HG02973 (cell line): ENCODE measurements around the gene POU2AF1.

Source experiments
- ATAC-seq: cut with Tn5 transposase; IDR thresholded peaks from one replicate; pipeline ENCODE4 v1.9.1; 2021; ENCODE audit warnings: moderate library complexity; ENCODE audit not compliant: unreplicated experiment

Gene POU2AF1

DNA sequence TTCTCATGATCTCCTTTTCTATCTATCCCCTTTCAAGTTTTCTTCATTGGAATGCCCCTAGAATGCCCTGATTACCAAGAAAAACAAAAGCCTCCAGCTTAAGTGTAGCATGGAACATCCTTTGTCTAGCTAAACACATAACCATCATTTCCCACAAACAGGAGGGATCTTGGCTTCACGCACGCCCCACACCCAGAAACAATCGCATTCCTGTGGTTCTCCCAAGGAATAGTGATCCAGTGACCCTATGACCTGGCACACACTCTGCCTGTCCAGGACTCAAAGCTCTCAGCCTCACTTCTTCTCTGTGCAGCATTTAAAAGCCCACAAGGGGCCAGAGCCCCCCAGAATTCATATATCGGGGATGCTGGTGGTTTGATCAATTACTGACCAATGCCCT lies 9.3 kb upstream of the POU2AF1 start:
- ATAC-seq, result no peak

DNA sequence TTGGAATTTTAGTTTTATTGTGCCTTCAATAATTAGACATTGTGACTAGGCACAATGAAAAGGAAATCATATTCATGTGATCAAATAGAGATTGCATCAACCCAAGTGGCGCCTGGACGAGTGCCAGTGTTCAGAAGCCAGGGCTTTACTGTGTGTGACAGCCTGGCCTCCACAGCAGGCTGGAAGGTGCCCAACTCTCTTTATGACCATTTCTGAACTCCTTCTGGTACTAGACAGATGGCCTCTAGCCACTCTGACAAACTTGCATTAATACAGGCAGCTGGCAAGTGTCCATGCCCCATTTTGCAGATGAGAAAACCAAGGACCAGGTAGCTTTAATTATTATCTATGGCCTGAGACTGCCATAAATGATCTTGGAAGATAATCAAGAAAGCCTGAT lies 8.3 kb upstream of the POU2AF1 start:
- no peak for ATAC-seq

DNA sequence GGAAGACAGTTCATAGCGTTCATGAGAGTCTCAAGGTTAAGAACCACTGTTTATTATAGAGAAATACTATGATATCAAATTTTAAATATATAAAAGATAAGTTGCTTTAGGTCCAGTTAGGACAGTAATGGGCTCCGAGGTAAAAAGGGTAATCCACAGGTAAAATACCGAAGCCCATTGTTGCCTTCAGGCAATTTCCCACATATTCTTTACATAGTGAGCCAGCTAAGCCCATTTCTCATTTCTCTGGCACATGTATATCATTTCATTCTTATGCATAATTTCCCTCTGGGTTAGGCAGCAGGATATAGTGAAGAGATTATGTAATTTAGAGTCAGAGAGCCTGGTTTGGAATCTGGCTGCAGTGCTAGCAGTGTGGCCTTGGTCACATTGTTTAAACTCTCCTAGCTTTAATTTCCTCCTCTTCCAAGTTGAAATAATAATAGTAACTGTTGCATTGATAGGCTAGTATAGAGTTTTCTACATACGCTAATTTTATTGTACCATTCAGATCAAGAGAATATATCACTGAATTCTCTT lies 7.6 kb upstream of the POU2AF1 start:
- ATAC-seq, result no peak

DNA sequence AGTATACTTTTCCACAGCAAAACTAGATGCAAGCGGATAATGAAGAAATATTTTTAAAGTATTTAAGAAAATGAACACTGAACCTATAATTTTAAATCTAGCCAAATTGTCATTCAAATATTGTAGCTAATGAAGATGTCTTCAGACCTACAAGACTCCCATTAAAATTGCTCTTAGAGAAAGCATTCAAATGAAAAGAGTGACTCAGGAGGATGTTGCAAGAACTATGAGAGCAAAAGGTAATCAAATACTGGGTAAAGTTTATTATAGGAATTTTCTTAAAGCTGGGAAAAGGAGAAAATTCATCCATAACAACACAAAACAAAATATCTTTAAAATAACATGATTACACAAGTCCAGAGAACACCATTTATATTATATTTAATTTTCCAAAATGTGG lies 5.4 kb upstream of the POU2AF1 start:
- ATAC-seq, result no peak

DNA sequence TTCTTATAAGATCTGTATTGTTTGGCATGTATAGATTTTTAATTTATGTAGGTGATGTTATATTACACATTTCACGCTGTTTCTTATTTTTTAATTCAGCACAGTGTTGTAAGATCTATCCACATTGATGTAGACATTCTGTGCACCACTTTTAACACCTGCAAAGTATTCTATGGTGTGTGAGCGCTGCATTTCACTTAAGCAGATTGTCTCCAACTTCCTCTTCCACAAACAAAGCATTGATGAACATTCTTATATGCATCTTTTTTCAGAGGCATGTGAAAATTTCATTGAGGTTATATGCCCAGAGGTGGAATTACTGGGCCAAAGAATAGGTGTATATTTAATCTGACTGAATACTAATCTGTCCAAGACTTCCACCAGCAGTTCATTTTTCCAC lies 3.4 kb upstream of the POU2AF1 start:
- ATAC-seq, result no peak

DNA sequence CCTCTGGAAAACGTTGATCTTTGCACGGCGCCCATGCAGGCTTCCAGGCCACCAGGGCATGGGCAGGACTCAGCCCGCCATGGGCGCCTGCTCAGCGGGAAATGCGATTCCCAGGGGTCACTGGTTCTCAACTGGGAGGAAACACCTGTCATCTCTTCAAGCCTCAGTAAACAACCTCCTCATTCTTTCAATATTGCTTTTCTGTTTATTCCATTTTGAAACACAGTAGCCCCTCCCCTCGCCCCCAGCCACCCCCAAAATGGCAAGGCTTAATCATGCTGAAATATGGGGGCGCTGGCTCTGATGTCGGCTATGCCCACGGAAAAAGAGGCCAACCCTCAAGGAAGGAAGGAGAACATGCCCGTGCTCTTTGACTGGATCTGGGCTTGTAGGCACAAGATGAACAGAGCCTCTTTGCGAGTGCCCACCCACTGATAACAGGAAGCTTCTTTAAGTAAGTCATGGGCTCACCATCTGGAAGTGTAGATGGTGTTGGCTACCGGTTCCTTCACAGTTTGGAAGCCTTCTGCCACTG lies 594 bp upstream of the POU2AF1 start:
- ATAC-seq, result peak; percentile 23

DNA sequence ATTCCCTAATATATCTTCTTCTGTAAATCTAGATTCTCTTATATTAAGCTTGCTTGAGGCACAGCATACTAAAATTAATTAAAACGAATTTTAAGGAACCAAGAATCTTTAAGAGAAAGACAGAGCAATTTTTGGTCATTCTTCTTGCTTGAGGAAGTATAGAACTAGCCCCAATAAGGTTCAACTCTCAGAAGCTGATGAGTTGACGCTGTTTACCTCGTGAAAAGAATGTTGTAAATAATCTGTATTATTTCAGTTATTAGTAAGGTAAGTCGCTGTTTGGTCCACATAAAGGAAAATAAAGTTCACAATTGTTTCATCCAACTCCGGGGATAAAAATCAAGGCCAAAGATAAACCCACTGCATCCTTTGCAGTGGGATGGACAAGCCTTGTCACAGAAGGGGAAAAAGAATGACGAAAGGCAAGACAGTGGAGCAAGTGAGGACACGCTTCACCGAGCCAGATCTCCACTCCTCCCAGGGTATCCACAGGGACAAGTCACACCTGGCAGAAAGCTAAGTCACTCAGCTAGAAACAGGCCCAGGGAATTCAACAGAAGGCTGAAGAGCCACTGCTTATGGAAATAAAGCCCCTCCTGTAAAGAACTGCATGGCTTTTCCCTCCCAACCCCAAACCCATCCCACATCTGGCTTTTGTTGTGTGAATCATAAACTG lies 752 bp downstream of the POU2AF1 start:
- ATAC-seq, result peak; percentile 1

DNA sequence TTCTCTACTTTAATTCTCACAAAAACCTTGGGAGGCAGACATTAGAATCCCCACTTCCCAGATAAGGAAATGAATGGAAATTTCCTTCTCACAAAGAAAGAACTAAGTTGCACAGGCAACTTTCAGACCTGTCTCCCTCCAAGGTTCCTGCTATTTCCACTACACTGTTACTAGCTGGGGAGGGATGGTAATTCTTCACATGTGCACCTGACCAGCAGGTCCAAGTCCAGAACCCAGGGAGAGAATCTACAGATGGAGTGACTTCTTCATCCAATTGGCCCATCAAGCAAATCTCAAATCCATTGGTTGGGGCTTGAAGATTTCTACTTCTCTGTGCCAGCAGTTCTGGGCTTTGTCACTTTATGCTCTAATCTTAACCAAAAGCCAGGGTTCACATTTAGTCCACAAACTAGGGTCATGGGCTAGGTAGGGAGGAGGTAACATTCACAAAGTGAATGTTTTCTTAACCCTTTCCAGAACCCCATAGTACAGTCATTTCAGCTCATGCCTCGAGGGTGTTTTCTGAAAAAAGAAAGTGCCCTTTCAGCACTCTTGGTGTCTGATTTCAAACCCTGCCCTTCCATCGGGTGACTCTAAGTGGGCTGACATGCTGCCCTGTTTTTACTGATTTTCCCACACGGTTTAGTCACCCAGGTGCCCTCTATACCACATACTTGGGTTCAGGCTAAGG lies 2.7 kb downstream of the POU2AF1 start:
- ATAC-seq, result peak; percentile 20

DNA sequence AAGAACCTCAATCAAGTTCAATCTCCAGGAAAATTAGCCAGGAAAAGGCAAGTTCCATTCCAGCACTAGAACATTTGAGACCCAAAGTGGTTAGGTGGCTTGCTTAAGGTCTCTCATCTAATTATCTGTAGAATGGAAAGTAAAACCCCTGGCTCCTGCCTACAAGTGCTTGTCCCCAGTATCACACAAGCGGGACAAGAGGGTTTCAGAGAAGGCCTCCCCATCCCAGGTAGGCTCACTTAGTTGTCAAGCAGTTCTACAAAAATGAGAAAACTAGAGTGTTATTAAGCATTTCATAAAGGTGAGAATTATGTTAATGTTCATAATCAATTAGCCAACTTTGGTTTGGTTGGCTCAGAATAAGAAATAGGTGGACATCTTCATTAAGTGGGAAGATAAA lies 5.5 kb downstream of the POU2AF1 start:
- ATAC-seq, result no peak

DNA sequence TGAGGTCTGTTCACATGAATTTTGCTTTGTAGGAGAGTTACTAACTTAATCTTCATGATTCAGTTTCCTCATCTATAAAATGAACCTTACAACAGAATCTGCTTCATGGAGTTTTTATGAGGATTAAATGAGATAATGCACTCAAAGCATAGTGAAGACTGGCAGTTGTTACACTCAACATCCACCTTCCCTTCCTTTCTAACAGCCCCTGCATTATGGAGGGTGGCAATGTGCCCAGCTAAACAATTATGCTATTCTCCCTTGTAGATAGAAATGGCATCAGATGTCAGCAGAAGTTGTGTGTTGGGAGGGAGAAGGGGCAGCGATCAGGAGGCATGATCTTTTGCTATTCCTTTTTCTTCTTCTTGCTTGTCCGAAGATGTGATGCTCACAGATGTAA lies 6.5 kb downstream of the POU2AF1 start:
- no peak for ATAC-seq

DNA sequence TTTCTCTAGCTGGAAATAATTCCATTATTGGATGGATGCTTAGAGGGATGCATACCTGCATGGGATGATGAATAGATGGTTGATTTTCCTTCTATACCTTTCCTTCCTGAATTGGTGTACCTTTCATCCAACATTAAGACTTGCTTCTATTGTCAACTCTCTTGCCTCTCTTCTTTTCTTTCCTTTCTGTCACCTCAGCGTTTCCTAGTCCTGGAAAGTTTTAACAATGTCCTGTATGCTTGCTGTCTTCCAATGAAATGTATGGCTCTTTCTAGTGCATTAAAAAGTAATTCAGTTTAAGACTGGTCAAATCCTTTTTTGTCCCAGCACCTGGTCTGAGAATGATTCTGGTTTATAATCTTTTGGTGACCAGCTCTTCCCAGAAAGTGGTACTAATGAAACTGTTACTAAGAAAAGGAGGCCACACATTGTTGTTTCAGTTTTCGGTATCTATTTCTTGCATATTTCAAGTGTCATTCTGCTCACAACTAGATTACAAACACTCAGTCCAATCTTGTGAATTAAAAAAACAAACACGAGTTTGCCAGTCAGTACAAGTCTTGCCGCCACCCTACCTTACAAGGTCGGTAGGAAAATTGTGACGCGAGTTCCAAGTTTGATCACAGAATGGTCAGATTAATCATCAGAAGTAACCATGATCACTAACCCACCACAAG lies 8.0 kb downstream of the POU2AF1 start:
- ATAC-seq, result peak; percentile 36

DNA sequence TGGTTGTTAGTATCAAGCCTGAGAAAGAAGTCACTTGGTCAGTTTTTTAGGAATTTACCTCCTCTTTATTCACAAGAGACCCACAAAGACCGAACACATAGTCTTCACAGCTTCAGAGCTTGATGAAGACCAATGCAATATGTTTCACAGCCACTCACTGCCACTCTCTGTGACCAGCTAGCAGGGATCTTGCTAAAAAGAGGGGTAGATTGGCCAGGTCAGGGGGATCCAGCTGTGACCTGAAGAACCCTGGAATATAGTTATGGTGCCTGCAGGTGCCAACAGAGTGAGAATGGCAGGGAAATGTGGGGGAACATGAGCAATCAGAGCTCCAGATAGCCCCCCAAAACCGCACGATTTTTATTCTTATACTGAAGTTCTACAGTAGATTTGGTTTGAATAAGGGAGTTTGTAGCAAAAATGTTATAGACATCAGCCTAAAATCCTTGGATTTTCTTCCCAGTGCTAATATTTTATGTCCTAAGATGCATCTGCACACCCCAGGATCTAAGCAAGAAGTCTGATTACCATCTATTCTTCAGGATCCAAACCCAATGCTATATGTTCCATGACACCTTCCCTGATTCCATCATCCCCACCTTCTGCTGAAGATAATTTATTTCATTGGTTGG lies 8.7 kb downstream of the POU2AF1 start:
- ATAC-seq, result no peak

DNA sequence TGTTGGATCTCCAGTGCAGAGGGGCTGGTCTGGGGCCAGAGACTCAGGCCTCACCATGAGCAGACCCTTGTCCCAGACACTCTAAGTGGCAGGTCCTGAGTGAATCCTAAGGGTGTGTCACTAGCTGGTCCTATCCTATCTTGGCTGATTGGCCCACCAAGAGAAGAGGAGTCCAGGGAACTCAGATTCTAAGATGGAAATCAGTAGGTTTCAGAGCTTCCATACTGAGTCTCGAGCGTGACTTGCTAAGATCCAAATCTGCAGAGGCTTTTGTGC lies 10.9 kb downstream of the POU2AF1 start:
- ATAC-seq, result no peak

DNA sequence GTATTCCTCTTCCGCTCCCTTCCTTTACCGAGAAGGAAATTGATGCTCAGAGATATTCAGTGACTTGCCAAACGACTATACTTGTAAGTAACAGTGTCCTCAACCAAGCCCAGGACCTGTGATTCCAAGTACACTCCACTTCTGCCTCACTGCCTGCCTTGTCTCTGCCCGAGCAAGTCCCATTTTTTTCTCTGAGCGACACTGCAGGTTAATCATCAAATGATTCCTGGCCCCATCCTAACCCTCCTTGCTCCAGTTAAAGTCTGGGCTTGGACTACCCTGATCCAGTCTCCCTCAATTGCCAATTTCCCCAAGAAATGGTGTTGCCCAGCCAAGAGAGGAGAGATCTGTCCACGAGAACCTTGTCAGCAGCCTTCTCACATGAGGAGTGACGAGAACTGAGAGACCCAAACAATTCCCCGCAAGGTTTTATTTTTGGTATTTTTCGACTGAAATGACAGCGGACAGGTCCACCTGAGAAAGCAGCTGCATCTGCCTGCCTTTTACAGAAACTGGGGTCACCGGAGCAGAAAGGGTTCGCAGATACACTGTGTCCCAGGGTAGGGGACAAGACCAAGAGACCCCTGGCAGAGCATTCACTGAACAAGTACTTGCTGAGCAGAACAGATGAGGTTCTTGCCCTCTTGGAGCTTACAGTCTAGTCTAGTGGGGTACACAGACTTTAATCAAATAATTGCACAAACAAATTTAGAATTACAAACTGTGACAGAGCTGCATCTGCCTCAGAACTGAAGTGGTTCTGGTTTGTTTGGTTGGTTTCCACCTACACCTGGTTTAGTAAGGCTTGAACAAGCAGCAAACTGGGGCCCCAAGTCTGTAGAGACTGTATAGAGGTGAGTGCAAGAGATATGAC lies 11.4 kb downstream of the POU2AF1 start:
- peak; percentile 61 for ATAC-seq

DNA sequence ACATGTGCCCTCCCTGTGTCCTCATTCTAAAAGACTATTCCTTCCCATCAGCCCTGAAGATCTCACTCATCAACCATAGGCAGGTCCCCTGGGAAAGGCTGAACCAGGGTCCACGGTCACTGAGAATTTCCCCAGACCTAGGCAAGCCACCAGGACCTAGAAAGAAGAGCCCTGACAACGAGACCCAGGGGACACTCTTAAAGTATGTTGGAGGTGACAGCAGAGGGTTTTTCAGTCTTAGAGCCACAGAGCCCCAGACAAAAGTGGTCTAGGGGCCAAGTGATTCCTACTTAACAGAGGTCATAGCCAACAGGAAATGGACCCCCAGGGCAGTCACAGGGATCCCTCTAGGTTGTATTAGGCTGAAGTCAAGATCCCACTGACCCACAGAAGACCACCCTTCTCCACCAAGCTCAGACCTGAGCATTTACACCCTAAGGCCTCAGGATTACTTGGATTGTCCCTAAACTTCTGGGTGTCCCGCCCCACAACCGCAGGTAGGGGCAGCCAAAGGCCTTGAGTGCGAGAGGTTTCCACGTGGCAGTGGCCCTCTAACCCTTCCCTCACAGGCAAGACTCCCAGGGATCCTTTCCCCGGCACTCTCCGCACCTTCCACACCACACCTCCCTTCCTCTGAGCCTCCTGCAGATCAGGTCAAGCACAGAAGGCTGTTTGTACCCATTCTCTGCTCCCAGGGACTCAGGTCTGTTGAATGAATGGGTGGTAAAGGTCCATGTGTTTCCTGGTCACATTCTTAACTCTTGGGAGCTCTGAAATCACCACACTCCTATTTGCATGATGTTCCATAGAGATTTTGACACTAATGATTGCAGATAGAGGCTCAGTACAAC lies 12.3 kb downstream of the POU2AF1 start:
- ATAC-seq, result no peak

DNA sequence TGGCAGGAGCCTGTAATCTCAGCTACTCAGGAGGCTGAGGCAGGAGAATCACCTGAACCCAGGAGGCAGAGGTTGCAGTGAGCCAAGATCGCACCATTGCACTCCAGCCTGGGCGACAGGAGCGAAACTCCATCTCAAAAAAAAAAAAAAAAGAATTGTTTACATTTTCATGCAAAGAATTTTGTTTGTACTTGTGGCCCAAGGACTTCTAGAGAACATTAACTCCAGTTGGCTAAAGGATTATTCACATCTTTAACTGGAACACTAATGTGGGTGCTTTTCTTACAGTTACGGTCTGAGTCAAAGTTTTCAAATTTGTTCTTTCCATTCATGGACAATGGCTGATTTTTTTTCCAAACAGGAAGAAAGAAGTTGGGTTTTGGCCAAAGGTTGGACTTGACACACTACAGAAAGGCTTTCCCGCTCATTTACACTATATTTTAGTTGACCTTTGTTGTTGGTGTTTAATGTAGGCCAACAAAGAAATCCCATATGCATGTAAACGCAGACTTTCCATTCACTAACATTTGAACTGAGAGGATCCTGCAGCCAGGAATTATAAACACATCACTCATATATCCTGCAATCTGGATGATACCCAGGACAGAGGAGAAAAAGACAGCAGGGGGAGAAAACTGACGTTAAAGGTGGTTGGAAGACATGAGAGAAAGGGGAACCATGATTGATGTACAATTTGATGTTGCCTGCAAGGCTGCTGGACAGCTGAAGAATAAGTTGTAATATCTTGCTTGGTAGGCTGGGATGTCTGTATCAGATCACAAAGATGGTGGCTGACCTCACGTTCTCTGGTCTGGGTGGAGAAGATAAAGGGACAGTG lies 13.1 kb downstream of the POU2AF1 start:
- ATAC-seq, result no peak

DNA sequence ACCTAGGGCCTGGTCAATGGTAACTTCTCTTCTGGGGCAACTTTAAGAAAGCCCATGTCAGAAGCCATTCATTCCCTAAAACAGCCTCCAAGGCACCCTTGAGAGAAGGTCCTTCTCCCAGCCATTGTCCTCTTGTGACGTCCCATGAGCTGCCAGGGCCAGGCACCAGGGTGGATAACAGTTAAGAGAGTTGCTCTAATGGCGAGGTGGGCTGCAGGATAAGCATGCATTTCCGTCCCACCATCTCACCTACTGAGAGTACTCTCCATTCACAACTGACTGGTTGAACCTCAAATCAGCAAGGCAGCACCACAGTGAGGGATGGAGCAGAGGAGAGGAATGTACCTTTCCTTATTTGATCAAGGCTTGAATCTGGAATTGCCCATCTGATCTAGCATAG lies 14.6 kb downstream of the POU2AF1 start:
- no peak for ATAC-seq

DNA sequence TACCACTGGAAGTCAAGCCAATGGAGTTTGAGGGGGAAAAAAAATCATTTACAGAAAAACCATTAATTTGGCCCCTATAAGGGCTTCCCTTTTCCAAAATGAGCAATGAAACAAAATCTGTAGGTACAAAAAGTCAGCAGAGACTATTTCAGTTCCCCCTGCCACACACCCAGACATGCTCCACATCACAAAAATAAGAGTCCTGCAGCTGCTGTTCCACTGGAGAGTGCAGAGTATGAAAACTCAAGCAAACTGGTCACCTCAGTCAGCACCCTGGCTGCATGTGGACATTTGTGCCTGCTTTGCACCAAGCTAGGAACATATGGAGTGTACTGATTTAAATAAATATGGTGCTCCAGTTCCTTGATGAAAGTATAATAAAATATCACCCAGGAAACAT lies 15.1 kb downstream of the POU2AF1 start:
- no peak for ATAC-seq

DNA sequence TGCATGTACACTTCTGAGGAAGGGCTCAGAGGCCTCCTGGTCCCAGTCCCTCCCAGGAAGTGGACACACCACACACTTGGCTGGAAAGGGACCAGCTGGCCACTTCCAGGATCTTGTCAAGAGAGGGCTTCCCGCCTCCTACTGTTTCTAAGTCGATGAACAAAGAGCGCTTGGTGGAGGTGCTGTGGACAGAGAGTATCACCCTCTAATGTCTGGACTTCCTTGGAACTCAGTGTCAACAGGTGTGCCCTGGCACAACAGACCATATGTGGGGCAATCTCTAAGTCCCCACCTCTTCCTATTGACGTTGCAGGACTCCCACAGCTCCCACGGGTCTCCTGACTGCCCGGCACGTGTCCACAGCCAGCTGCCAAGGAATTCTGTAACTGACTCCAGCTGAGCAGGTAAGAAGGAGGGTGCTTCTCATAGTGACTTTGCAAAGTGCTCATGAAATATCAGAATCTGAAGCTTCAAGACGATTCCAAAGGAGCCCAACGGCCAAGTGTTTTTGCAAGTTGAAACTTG lies 16.1 kb downstream of the POU2AF1 start:
- no peak for ATAC-seq
